Subcutaneous adipose tissue (tissue), 4 donors: ENCODE data around the gene FGFBP2. TPM values are rescaled to one million over a fixed set of nuclear protein-coding genes. Genes with fewer than 3 reads are reported as not detected.

Source experiments
- CTCF ChIP-seq: fragments of 450-650 bp; IDR thresholded peaks from one replicate; pipeline ENCODE4 v1.5.1; 2016; ENCODE audit warnings: low read depth, mild to moderate bottlenecking, control low read depth, antibody characterized with exemption, moderate library complexity
- total RNA-seq, 4 donors: library from RNA; depleted of rRNA; stranded (reverse); fragments of >200 nt; gene quantifications; one replicate each; pipeline ENCODE4 v1.1.0, GENCODE V29; 2016

The FGFBP2 gene
- total RNA-seq, 4 donors from 2014 or later, result 23.8 to 148 (median 72.5) TPM

- no peak for TF ChIP-seq CTCF
Observed at GRCh38 chr4:16000708-16001483, 37.9 kb upstream of the FGFBP2 start.

GRCh38 chr4:15996773-15997172, 33.8 kb upstream of the FGFBP2 start:
- TF ChIP-seq CTCF, result no peak

GRCh38 chr4:15995826-15996225, 32.9 kb upstream of the FGFBP2 start:
- no peak for TF ChIP-seq CTCF

- no peak for TF ChIP-seq CTCF
Observed at GRCh38 chr4:15992167-15992485, 29.2 kb upstream of the FGFBP2 start.

GRCh38 chr4:15990570-15991285, 27.8 kb upstream of the FGFBP2 start:
- TF ChIP-seq CTCF, result no peak

GRCh38 chr4:15989424-15989823, 26.4 kb upstream of the FGFBP2 start:
- TF ChIP-seq CTCF, result no peak

GRCh38 chr4:15988222-15988621, 25.2 kb upstream of the FGFBP2 start:
- TF ChIP-seq CTCF, result no peak
